HT1080 (cell line): ENCODE measurements around the gene VPS8. TPM values are rescaled to one million over a fixed set of nuclear protein-coding genes. Genes with fewer than 3 reads are reported as not detected.

Experiments
- DNase-seq: peaks from one replicate; pipeline ENCODE4 v3.0.0-alpha.2; 2015; ENCODE audit warnings: low read depth
- total RNA-seq: library from RNA; depleted of rRNA; stranded (reverse); fragments of >200 nt; shearing (Covaris generic); gene quantifications from 2 replicates; pipeline ENCODE4 v1.2.3, GENCODE V29; 2014

Gene VPS8
- total RNA-seq, 1 experiment from 2014 or later: 23.5 TPM

GRCh38 chr3:184784731-184785500 lies 27.1 kb upstream of the VPS8 start:
- no peak for DNase-seq

- DNase-seq: no peak
Observed at GRCh38 chr3:184785890-184786279, 26.1 kb upstream of the VPS8 start.

GRCh38 chr3:184786280-184786941 lies 25.6 kb upstream of the VPS8 start:
- peak; percentile 96 for DNase-seq

GRCh38 chr3:184788751-184789150 lies 23.2 kb upstream of the VPS8 start:
- DNase-seq: peak; percentile 91

- DNase-seq: no peak
Observed at GRCh38 chr3:184789314-184789998, 22.5 kb upstream of the VPS8 start.

GRCh38 chr3:184791171-184791570 lies 20.8 kb upstream of the VPS8 start:
- no peak for DNase-seq

- no peak for DNase-seq
Observed at GRCh38 chr3:184795522-184796190, 16.3 kb upstream of the VPS8 start.

GRCh38 chr3:184796551-184796950 lies 15.4 kb upstream of the VPS8 start:
- no peak for DNase-seq

- DNase-seq: no peak
Observed at GRCh38 chr3:184796954-184797353, 15.0 kb upstream of the VPS8 start.

GRCh38 chr3:184798120-184798519 lies 13.8 kb upstream of the VPS8 start:
- DNase-seq: no peak

GRCh38 chr3:184800349-184800930 lies 11.5 kb upstream of the VPS8 start:
- DNase-seq: no peak

- no peak for DNase-seq
Observed at GRCh38 chr3:184801241-184801785, 10.7 kb upstream of the VPS8 start.

- no peak for DNase-seq
Observed at GRCh38 chr3:184802150-184802549, 9.8 kb upstream of the VPS8 start.

- DNase-seq: no peak
Observed at GRCh38 chr3:184804801-184805200, 7.2 kb upstream of the VPS8 start.

GRCh38 chr3:184805351-184806038 lies 6.5 kb upstream of the VPS8 start:
- no peak for DNase-seq

GRCh38 chr3:184806567-184807271 lies 5.2 kb upstream of the VPS8 start:
- no peak for DNase-seq

GRCh38 chr3:184807549-184807948 lies 4.4 kb upstream of the VPS8 start:
- no peak for DNase-seq

GRCh38 chr3:184808021-184808420 lies 3.9 kb upstream of the VPS8 start:
- DNase-seq: no peak

GRCh38 chr3:184810146-184810545 lies 1.8 kb upstream of the VPS8 start:
- DNase-seq: no peak

GRCh38 chr3:184811034-184811433 lies 932 bp upstream of the VPS8 start:
- no peak for DNase-seq
